ENCODE measurements around the gene TSPAN9. TPM values are rescaled to one million over a fixed set of nuclear protein-coding genes. Genes with fewer than 3 reads are reported as not detected.

The TSPAN9 gene
- total RNA-seq, 4 donors from 2014 or later = 15.7 to 32.6 (median 26.2) TPM

DNA sequence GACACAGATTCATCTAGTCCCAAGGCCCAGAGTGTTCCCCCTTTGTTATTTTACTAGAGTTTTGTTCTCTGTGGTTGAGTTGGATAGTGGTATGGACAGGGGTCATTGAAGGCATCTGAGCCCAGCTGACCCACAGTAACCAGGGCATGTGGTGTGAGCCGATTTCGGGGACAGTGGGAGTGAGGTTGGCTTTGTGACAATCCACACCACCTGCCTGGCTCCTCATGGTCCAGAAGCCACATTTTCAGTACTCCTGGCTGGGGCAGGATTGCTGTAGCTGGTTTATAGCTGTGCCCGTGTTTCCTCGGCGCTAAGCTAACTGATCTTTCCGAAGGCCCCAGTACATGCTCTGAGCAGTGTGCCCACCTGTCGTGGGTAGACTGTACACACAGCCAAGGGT is 116.0 kb downstream of the TSPAN9 start:
- WGBS, 2 donors = 75 to 79% methylated on average over 6 to 7 of the region's 7 CpGs
- H3K9me3 ChIP-seq = no peaks in the 10 kb centered on the region

DNA sequence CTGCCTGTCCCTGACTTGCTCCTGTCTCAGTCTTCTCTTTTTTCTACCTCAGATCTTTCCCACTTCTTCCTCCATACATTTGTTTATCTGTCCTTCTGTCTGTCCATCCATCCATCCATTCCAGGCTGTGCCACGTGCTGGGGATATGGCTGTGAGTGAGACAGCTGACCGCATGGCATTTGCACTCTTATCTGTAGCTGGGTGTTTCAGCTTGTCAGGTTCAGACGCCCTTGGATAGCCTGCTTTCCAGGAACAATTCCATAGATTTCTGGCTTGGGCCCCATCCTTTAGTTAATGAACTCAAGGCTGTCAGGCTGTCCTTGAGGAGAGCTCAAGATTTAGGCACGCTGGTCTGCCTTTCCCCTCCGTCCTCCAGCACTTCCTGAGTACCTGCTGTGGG is 116.6 kb downstream of the TSPAN9 start:
- no peak for DNase-seq (ENCODE audit: low spot score in 2 of 2)
- WGBS, 2 donors = 68 to 88% methylated on average over 5 of the region's 5 CpGs
- Histone ChIP-seq H3K36me3 (no peaks in the 10 kb centered on the region), H3K9me3 (no peaks in the 10 kb centered on the region), H3K27ac (no peak overlapping the region), H3K27me3 (no peaks in the 10 kb centered on the region), H3K4me3 (no peak overlapping the region), H3K4me1 (peaks cover 0 to 16% (median 0%) of the 10 kb centered on the region in 4 donors)
- TF ChIP-seq EP300 (IDR thresholded peaks at IDR 0.05) (no peak), POLR2A (IDR thresholded peaks at IDR 0.05) (no peak)
- TF ChIP-seq, protein P1, sequence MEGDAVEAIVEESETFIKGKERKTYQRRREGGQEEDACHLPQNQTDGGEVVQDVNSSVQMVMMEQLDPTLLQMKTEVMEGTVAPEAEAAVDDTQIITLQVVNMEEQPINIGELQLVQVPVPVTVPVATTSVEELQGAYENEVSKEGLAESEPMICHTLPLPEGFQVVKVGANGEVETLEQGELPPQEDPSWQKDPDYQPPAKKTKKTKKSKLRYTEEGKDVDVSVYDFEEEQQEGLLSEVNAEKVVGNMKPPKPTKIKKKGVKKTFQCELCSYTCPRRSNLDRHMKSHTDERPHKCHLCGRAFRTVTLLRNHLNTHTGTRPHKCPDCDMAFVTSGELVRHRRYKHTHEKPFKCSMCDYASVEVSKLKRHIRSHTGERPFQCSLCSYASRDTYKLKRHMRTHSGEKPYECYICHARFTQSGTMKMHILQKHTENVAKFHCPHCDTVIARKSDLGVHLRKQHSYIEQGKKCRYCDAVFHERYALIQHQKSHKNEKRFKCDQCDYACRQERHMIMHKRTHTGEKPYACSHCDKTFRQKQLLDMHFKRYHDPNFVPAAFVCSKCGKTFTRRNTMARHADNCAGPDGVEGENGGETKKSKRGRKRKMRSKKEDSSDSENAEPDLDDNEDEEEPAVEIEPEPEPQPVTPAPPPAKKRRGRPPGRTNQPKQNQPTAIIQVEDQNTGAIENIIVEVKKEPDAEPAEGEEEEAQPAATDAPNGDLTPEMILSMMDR (IDR thresholded peaks at IDR 0.05) = no peak

More for the DNA sequence above, 116.0 kb downstream of the TSPAN9 start:
- no peaks in the 10 kb centered on the region for H3K36me3 ChIP-seq
- peaks cover 0 to 16% (median 0%) of the 10 kb centered on the region in 4 donors for H3K4me1 ChIP-seq
- TF ChIP-seq, protein P1 (IDR thresholded peaks at IDR 0.05) = no peak
- TF ChIP-seq POLR2A (IDR thresholded peaks at IDR 0.05) (no peak), EP300 (IDR thresholded peaks at IDR 0.05) (no peak)
- no peaks in the 10 kb centered on the region for H3K27me3 ChIP-seq
- no peak overlapping the region for H3K27ac ChIP-seq
- no peak overlapping the region for H3K4me3 ChIP-seq
- no peak for DNase-seq (ENCODE audit: low spot score in 2 of 2)

DNA sequence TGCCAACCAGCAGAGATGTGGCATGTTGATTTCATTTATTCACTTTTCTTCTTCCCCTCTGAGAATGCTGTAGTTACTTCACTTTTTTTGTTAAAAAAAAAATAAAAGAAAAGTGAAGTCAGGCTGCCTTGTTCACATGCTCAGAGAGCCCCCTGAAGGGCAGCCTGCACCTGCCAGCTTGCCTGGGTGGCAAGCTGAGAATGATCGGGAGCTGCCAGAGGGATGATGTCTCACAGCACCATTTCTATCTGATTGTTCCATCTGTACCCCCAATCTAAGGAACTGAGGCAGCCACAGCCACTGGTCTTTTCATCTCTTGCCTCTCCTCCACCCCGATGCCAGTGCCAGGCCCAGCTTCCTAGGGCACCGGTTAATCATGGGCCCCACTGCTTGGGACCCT is 118.2 kb downstream of the TSPAN9 start:
- Histone ChIP-seq H3K27ac (no peak overlapping the region), H3K4me1 (peaks cover 0 to 32% (median 12%) of the 10 kb centered on the region in 4 donors), H3K4me3 (no peak overlapping the region), H3K36me3 (no peaks in the 10 kb centered on the region), H3K9me3 (no peaks in the 10 kb centered on the region), H3K27me3 (peaks cover 0 to 8% of the 10 kb centered on the region in 2 donors)
- WGBS, 2 donors = 79 to 92% methylated on average over 3 of the region's 3 CpGs
- TF ChIP-seq POLR2A (IDR thresholded peaks at IDR 0.05) (no peak), EP300 (IDR thresholded peaks at IDR 0.05) (no peak)
- TF ChIP-seq, protein P1 (IDR thresholded peaks at IDR 0.05) = no peak
- no peak for DNase-seq (ENCODE audit: low spot score in 2 of 2)

DNA sequence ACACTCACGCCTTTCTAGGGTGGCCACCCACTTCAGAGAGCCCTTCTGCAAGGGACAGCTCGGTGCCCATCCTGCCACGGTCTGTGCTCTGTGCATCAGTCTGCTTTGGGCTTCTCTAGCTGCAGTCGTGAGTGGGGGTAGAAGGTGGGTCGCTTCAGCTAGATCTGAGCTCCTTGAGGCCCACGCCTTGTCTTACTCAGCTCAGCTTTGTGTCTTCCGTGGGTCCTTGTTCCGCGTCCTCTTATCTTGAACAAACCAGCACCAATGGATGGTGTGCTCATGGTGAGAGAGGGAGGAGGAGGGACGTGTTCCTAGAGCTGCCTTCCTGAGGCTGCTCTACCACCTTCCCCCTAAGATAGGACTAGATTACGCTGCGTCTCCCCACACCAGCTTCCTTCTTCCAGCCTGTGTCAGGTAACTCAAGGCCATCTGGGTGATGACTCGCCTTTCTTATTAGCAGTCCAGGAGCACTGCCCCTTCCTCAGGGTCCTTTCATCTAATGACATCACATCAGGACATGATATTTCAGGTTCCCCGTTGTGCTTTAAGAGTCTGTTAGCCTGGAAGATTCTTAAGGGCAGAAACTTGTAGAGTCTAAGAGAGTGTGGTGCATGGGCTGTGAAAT is 118.8 kb downstream of the TSPAN9 start:
- no peak overlapping the region for H3K27ac ChIP-seq
- H3K27me3 ChIP-seq = peaks cover 0 to 9% of the 10 kb centered on the region in 2 donors
- H3K9me3 ChIP-seq = no peaks in the 10 kb centered on the region
- DNase-seq (ENCODE audit: low spot score in 2 of 2) = no peak
- H3K4me3 ChIP-seq = no peak overlapping the region
- 88 to 91% methylated on average over 14 of the region's 14 CpGs for WGBS, 2 donors
- TF ChIP-seq, protein P1 (IDR thresholded peaks at IDR 0.05) = no peak
- TF ChIP-seq EP300 (IDR thresholded peaks at IDR 0.05) = no peak
- TF ChIP-seq POLR2A (IDR thresholded peaks at IDR 0.05) = no peak
- no peaks in the 10 kb centered on the region for H3K36me3 ChIP-seq
- H3K4me1 ChIP-seq = peaks cover 0 to 38% (median 16%) of the 10 kb centered on the region in 4 donors

DNA sequence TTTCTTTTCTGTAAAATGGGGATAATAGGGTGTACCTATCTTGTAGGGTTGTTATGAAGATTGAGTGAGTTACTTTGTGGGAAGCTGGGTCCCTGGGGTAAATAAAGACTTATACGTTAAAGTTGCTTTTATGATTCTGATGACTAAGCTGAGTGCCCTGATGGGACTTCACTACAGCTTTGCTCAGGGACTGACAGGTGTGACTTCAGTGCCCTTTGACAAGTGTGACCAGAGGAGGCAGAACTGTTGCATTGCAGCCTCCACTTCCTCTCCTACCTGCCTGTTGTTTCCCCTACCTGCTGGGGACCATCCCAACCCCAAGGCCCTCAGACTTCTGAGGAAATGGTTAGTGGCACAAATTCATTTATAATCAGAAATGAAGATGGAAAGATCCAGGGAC is 119.3 kb downstream of the TSPAN9 start:
- Histone ChIP-seq H3K27me3 (peaks cover 0 to 9% of the 10 kb centered on the region in 2 donors), H3K9me3 (no peaks in the 10 kb centered on the region), H3K36me3 (no peaks in the 10 kb centered on the region), H3K27ac (no peak overlapping the region), H3K4me1 (peaks cover 0 to 43% (median 17%) of the 10 kb centered on the region in 4 donors), H3K4me3 (no peak overlapping the region)
- no peak for DNase-seq (ENCODE audit: low spot score in 2 of 2)
- TF ChIP-seq EP300 (IDR thresholded peaks at IDR 0.05) (no peak), POLR2A (IDR thresholded peaks at IDR 0.05) (no peak)
- TF ChIP-seq, protein P1 (IDR thresholded peaks at IDR 0.05) = no peak
- 61 to 70% methylated on average over 1 of the region's 1 CpG for WGBS, 2 donors

Data from tibial nerve (tissue), 4 donors.